Osteoblast (primary cell): ENCODE data around the gene TRIM42. TPM values are rescaled to one million over a fixed set of nuclear protein-coding genes. Genes with fewer than 3 reads are reported as not detected.

Source experiments
- DNase-seq: peaks from one replicate; pipeline ENCODE4 v3.0.0; 2011; ENCODE audit warnings: low spot score, mixed read lengths; ENCODE audit not compliant: insufficient read length; ENCODE audit errors: missing footprints
- H2AFZ ChIP-seq: 2 replicates; pipeline ENCODE4 v1.6.0; 2011; ENCODE audit warnings: mild to moderate bottlenecking, low read length
- H3K27ac ChIP-seq: 2 replicates; pipeline ENCODE4 v1.5.1; 2011; ENCODE audit warnings: mild to moderate bottlenecking, low read depth, low read length, moderate library complexity
- H3K27me3 ChIP-seq: 2 replicates; pipeline ENCODE4 v1.6.0; 2012; ENCODE audit warnings: mild to moderate bottlenecking, control low read depth, inconsistent platforms, low read length, moderate library complexity; ENCODE audit not compliant: insufficient read depth
- H3K36me3 ChIP-seq: 2 replicates; pipeline ENCODE4 v1.5.1; 2011; ENCODE audit warnings: mild to moderate bottlenecking, low read length, control low read depth, moderate library complexity; ENCODE audit not compliant: insufficient read depth
- H3K4me1 ChIP-seq: 2 replicates; pipeline ENCODE4 v1.5.1; 2011; ENCODE audit warnings: mild to moderate bottlenecking, low read length, control low read depth, moderate library complexity; ENCODE audit not compliant: insufficient read depth
- H3K4me2 ChIP-seq: 2 replicates; pipeline ENCODE4 v1.6.0; 2011; ENCODE audit warnings: mild to moderate bottlenecking, low read length; ENCODE audit not compliant: insufficient read depth
- H3K4me3 ChIP-seq: fragments of 200-600 bp; sonication (generic); 3 replicates; pipeline ENCODE4 v1.5.1; 2012; ENCODE audit warnings: mild to moderate bottlenecking, low read length, inconsistent platforms; ENCODE audit not compliant: insufficient read depth
- H3K79me2 ChIP-seq: 2 replicates; pipeline ENCODE4 v1.6.0; 2012; ENCODE audit warnings: mild to moderate bottlenecking, low read length, control low read depth, inconsistent platforms; ENCODE audit not compliant: insufficient read depth
- H3K9me3 ChIP-seq: 2 replicates; pipeline ENCODE4 v1.5.1; 2011; ENCODE audit warnings: low read depth, low read length, control low read depth
- H4K20me1 ChIP-seq: 2 replicates; pipeline ENCODE4 v1.6.0; 2012; ENCODE audit warnings: mild to moderate bottlenecking, low read length, control low read depth; ENCODE audit not compliant: insufficient read depth
- CTCF ChIP-seq: IDR thresholded peaks from 2 replicates; pipeline ENCODE4 v1.5.1; 2011; ENCODE audit warnings: mild to moderate bottlenecking, low read depth, low read length, moderate library complexity; ENCODE audit errors: extremely low read depth
- total RNA-seq: library from RNA; depleted of rRNA; stranded (reverse); fragments of >200 nt; gene quantifications from 2 replicates; pipeline ENCODE4 v1.2.3, GENCODE V29; 2012

Gene TRIM42
- total RNA-seq, 1 donor, result not detected

DNA sequence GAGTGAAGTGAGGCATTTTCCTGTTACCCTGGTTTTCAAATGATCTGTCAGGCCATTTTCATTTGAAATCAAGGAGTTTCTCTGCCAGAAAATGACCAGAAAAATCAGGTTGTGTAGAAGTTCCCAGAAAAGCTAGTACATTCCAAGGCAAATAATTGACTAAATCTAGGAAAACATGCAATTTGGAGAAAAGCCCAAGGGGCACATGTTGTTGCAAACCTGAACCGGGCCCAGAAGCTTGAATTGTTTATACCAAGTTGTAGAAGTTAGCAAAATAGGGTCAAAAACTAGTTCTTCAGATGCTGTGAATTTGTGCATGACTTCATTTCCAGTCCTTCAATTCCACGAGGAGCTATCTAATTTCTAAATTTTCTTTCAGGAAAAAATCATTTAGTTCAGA, 31.0 kb downstream of the TRIM42 start:
- no peaks in the 10 kb centered on the region for H4K20me1 ChIP-seq
- H3K4me2 ChIP-seq, result no peak overlapping the region
- no peak overlapping the region for H2AFZ ChIP-seq
- no peaks in the 10 kb centered on the region for H3K79me2 ChIP-seq
- H3K36me3 ChIP-seq, result no peaks in the 10 kb centered on the region
- H3K27me3 ChIP-seq, result no peaks in the 10 kb centered on the region
- peaks cover 17% of the 10 kb centered on the region for H3K4me1 ChIP-seq
- no peak overlapping the region for H3K4me3 ChIP-seq
- TF ChIP-seq CTCF, result no peak
- no peak for DNase-seq
- no peak overlapping the region for H3K27ac ChIP-seq
- no peaks in the 10 kb centered on the region for H3K9me3 ChIP-seq

DNA sequence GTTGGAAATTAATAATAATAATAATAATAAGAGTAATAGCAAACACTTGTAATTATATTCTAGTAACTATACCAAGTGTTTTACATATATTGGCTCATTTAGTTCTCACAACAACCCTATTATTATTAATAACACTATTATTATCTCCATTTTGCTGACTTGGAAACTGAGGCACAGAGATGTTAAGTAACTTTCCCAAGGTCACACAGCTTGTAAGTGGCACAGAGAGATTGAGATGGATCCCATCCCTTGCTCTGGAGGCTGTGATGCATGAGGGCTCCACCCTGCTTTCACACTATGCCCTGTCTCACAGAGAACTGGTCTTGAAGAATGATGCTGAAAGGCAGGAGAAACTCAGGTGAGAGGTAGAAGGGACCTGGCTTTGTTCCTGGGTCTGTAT, 31.9 kb downstream of the TRIM42 start:
- no peaks in the 10 kb centered on the region for H3K79me2 ChIP-seq
- no peak overlapping the region for H2AFZ ChIP-seq
- TF ChIP-seq CTCF, result no peak
- H3K36me3 ChIP-seq, result no peaks in the 10 kb centered on the region
- H3K27me3 ChIP-seq, result no peaks in the 10 kb centered on the region
- no peak overlapping the region for H3K4me3 ChIP-seq
- H3K27ac ChIP-seq, result no peak overlapping the region
- no peak overlapping the region for H3K4me2 ChIP-seq
- no peaks in the 10 kb centered on the region for H3K9me3 ChIP-seq
- H4K20me1 ChIP-seq, result no peaks in the 10 kb centered on the region
- peaks cover 17% of the 10 kb centered on the region for H3K4me1 ChIP-seq
- DNase-seq, result no peak

GRCh38 chr3:140710711-140711389, 33.0 kb downstream of the TRIM42 start:
- H3K4me2 ChIP-seq, result no peak overlapping the region
- no peak for DNase-seq
- no peaks in the 10 kb centered on the region for H3K36me3 ChIP-seq
- no peak overlapping the region for H3K27ac ChIP-seq
- no peaks in the 10 kb centered on the region for H4K20me1 ChIP-seq
- H3K4me1 ChIP-seq, result peaks cover 14% of the 10 kb centered on the region
- no peaks in the 10 kb centered on the region for H3K79me2 ChIP-seq
- no peak overlapping the region for H2AFZ ChIP-seq
- H3K27me3 ChIP-seq, result no peaks in the 10 kb centered on the region
- TF ChIP-seq CTCF, result no peak
- no peaks in the 10 kb centered on the region for H3K9me3 ChIP-seq
- no peak overlapping the region for H3K4me3 ChIP-seq

- Histone ChIP-seq H3K27ac (no peak overlapping the region), H3K4me3 (no peak overlapping the region), H3K9me3 (no peaks in the 10 kb centered on the region), H3K27me3 (no peaks in the 10 kb centered on the region), H4K20me1 (no peaks in the 10 kb centered on the region), H3K36me3 (no peaks in the 10 kb centered on the region), H3K4me2 (no peak overlapping the region), H3K4me1 (peaks cover 11% of the 10 kb centered on the region), H3K79me2 (no peaks in the 10 kb centered on the region), H2AFZ (no peak overlapping the region)
- no peak for DNase-seq
- no peak for TF ChIP-seq CTCF
Measured at GRCh38 chr3:140711390-140712035, 33.6 kb downstream of the TRIM42 start.
